Activated naive CD8-positive, alpha-beta T cell treated with anti-CD3 and anti-CD28 coated beads, Interleukin-2, amount 50 U/mL, for 16 hours (primary cell): Measurements from ENCODE around the gene NDUFB3.
"Not testable (repeated sequence)": the region's sequence is repeated elsewhere in the genome, so short reads cannot be mapped to it uniquely, and the experiment has no call there.

Source experiments
- DNase-seq: peaks from one replicate; pipeline ENCODE4 v3.0.0-alpha.2; 2020; ENCODE audit warnings: low read depth, low spot score

Gene NDUFB3

DNA sequence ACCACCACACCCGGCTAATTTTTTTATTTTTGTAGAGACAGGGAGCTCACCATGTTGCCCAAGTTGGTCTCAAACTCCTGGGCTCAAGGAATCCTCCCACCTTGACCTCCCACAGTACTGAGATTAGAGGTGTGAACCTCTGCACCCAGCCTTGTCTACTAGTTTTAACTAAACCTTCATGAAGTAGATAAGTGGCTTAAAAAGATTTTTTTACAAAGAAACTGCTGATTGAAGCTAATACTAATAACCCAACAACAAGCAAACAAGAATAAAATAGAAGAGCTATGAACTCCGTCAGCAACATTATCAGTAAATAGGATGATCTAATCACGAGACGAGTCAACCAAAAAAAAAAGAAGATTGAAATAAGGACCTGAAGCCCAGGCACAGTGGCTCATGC, 18.8 kb downstream of the NDUFB3 start:
- DNase-seq = no peak

DNA sequence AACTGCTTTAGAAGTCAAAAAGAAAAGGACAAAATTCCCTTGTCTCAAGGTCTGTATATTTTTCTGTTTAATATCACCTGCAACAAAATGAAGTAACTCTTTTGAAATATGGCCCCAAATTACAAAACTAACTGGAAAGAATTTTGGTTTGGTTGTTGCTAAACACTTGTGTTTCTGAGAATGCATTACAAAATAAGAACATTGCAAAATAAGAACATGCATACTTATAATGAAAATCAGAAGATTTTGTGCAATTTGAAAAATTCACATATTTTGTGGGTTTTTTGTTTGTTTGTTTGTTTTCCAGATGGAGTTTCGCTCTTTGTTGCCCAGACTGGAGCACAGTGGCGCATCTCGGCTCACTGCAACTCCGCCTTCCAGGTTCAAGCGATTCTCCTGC, 21.8 kb downstream of the NDUFB3 start:
- no peak for DNase-seq

DNA sequence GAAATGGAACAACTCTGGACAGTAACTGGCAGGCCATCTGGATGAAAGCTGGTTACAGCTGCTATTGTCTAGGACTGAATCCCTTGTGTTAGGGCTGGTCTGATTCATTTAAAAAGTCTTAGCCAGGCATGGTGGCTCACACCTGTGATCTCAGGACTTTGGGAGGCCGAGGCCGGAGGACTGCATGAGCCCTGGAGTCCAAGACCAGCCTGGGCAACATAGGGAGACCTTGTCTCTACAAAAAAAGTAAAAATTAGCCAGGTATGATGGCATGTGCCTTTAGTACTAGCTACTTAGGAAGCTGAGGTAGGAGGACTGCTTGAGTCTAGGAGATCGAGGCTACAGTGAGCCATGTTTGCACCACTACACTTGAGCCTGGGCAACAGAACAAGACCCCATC, 28.7 kb downstream of the NDUFB3 start:
- no peak for DNase-seq

DNA sequence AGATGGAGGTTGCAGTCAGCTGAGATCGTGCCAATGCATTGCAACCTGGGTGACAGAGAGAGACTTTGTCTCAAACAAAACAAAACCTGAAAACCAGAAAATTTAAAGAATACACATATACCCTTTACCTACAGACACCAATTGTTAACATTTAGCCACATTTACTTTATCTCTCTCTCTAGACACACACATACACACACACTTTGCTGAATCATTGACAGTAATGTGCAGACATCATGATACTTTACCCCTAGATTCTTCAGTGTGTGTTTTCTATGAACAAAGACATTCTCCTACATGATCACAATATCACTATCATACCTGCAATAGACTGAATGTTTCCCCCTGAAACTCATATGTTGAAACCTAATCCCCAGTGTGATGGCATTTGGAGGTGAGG, 34.0 kb downstream of the NDUFB3 start:
- no peak for DNase-seq

DNA sequence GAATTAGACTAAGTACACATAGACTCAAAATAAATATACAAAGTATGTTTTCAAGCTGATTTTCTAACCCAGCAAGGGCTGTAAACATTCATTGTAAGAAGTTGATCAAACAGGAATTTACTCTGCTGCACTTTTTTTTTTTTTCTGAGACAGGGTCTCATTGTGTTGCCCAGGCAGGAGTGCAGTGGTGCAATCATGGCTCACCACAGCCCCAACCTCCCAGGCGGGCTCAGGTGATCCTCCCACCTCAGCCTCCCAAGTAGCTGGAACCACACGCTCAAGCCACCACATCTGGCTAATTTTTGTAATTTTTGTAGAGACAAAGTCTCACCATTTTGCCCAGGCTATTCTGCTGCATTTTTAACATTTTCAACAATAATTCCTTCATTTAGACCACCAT, 35.8 kb downstream of the NDUFB3 start:
- DNase-seq = no peak

DNA sequence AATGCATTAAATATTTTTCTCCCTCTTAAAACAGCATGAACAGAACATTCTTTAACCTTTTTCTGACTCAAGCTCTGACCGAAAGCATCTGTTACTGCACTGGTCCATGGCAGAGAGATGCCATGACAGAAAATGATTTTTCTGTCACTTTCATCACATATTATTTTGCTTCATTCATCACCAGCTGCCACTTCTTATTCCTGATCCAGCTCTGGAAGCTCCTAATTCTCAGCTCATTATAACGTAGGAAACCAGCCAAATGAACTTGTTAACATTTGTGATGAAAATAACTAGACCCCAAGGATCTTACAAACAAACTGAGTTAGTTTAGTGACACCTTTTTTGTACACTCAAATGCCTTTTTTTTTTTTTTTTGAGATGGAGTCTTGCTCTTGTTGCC, 36.5 kb downstream of the NDUFB3 start:
- DNase-seq = no peak

DNA sequence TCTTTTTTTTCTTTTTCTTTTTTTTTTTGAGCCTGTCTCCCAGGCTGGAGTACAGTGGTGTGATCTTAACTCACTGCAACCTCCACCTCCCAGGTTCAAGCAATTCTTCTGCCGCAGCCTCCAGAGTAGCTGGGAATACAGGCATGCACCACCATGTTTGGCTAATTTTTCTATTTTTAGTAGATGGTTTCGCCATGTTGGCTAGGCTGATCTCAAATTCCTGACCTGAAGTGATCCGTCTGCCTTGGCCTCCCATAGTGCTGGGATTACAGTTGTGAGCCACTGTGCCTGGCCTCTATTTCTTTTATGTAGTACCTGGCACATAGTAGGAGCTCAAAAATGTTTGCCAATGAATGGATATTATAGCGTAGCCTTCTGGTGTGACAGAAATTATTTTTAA, 37.4 kb downstream of the NDUFB3 start:
- no peak for DNase-seq

DNA sequence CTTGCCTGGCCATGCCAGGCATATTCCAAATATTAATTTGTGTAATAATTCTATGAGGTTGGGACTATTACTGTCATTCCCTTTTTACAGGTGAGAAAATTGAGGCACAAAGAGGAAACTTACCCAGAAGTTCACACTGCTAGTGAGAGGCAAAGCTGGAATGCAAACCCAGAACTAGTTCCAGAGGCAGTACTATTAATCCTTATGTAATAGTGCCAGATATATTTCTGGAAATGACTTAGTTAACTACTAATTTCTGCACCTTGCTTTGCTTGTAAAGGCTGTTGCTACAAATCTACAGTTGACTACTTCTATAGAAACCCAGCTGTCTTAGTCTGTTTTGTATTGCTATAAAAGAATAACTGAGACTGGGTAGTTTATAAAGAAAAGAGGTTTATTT, 38.8 kb downstream of the NDUFB3 start:
- DNase-seq = no peak

DNA sequence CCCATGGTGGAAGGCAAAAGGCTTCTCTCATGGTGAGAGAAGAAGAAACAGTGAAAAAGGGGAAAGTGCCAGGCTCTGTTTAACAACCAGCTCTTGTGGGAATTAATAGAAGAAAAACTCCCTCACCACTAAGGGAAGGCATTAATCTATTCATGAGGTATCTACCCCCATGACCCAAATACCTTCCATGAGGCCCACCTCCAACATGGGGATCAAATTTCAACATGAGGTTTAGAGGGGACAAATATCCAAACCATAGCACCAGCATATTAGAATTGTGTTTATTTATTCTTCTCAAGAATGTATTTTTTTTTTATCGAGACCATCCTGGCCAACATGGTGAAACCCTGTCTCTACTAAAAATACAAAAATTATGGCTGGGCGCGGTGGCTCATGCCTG, 39.3 kb downstream of the NDUFB3 start:
- DNase-seq = no peak

DNA sequence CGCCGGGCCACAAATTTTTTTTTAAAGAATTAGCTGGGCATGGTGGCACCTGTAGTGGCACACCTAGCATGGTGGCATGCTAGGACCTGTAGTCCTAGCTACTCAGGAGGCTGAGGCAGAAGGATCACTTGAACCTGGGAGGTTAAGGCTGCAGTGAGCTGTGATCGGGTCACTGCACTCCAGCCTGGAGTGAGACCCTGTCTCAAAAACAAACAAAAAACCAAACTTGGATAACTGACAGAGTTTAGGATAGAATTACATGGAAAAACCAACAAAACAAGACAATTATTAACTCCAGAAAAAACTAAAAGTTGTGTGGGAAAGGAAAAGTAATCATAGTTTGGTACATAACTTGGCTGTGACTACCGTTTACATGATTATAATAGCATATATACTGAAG, 42.5 kb downstream of the NDUFB3 start:
- DNase-seq = no peak

DNA sequence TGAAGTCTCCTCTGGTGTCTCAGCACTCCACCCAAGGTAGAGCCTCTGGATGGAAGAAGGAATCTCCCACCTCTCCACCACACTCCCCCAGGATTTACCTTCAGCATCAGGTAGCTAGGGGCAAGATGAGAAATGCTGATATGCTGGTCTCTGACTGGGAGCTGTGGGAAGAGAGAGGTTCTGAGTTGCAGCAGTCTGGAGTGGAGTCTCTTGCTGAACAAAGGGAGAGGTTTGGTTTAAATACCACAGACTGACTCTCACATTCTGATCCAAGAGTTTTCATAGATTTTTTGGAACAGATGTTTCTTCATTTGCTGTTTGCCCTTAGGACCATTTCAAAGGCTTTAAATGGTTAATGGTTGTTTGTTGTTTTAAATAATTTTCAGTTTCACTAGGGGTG, 43.0 kb downstream of the NDUFB3 start:
- DNase-seq = no peak

DNA sequence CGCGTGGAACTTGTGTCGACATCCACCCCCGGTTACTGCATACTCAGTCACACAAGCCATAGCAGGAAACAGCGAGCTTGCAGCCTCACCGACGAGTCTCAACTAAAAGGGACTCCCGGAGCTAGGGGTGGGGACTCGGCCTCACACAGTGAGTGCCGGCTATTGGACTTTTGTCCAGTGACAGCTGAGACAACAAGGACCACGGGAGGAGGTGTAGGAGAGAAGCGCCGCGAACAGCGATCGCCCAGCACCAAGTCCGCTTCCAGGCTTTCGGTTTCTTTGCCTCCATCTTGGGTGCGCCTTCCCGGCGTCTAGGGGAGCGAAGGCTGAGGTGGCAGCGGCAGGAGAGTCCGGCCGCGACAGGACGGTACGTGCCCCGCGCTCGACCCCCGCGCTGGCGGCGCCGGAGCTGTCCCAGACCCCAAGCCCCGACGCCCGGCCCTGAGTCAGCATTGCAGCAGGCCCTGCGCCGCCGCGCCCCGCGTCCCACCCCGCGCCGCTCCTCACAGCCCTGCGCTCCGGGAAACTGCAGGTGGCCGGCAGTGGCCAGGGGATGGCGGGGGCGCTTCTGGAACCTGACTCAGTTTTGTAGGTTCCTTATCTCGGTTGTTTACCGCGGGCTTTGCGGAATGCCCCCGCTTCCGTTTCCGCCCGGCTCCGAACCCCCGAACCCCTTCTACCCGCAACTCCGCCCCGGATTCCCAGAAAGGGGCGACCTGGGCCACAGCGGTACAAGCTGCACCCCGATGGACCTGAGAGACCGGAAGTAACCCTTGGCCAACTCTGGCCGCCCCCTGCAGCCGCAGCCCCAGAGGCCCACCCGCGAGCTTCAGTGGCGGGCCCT, 44.5 kb downstream of the NDUFB3 start, which contains the start of gene CFLAR:
TSS of gene CFLAR (plus strand) at position 50 of the 844 bp plus-strand sequence. CDS start 13,702 bp downstream, outside the sequence.
- peak; percentile 46 for DNase-seq

DNA sequence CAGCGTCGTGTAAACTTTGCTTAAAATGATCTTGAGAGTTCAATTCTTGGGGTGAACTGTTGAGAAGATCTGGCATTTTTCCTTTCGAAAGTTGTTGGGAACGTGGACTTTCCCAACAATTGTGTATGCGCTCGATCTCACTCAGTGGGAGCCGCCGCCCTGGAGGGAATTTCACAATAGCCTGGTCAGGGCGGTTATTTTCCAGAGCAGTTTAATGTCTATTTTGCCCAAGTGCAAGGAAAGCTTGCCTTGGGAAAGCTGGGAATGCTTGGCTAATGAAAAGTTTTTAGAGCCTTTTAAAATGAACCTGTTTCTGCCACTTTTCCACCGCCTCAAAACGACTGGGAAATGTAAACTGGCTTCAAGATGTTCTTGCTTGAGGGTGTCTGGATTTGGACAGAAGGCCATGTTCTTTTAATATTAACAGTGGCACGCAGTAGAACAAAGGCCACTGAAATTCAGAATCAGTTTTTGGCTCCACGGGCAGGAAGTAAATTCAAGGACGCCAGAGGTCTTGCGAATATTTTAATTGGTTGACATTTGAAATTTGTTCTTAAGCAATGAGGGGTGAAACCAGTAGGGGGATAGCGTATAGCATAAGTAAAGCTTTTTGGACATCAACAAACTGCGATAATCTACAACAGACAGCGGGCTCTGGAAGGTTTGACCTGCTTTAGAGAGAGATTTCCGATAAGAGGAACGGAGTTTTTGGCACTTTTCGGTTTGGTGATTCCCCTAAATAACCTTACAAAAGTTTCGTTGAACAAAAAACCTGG, 45.3 kb downstream of the NDUFB3 start:
- no peak for DNase-seq

DNA sequence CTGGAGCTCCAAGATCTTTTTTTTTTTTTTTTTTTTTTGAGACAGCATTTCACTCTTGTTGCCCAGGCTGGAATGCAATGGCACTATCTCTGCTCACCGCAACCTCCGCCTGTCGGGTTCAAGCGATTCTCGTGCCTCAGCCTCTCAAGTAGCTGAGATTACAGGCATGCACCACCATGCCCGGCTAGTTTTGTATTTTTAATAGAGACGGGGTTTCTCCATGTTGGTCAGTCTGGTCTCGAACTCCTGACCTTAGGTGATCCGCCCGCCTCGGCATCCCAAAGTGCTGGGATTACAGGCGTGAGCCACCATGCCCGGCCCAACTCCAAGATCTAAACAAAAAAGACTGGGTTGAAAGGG, 45.9 kb downstream of the NDUFB3 start:
- DNase-seq = not testable (repeated sequence)

DNA sequence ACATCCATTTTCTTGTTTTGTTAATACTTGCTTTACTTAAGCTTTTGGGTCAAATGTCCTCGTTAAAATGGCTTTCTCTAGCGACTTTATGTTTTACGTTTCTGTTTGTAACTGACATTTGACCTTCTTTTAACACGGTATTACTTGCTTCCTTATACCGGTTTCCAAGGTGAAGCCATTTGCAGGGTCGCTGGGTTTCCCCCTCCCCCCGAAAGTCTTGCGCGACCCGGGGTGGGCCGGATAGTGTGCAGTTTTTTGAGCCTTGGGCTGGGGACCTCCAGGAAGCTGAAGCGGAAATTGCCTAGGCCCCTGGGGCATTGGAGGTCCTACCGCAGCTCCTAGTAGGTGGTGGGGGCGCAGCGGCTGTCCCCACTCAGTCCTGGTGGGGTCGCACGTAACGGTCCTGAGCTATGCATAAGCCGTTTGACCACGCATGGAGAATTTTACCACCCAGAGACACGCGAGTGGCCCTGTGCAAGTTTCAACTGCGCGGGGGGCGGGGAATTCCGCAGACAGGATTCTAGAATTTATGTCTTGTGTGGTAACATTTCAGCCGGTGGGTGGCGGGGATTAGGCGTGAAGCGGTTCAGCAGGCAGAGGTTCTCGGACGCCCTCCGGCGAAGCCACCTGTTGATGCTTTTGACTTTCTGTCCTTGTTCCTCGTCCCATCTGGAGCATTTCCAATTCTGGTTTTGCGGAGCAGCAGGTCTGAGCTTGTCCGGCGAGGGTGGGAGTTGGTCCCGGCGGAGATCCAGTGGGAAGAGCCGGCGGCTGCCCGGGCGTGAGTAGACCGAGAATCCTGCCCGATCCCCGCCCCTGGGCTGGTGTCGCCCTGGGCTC, 46.5 kb downstream of the NDUFB3 start:
- peak; percentile 76 for DNase-seq

DNA sequence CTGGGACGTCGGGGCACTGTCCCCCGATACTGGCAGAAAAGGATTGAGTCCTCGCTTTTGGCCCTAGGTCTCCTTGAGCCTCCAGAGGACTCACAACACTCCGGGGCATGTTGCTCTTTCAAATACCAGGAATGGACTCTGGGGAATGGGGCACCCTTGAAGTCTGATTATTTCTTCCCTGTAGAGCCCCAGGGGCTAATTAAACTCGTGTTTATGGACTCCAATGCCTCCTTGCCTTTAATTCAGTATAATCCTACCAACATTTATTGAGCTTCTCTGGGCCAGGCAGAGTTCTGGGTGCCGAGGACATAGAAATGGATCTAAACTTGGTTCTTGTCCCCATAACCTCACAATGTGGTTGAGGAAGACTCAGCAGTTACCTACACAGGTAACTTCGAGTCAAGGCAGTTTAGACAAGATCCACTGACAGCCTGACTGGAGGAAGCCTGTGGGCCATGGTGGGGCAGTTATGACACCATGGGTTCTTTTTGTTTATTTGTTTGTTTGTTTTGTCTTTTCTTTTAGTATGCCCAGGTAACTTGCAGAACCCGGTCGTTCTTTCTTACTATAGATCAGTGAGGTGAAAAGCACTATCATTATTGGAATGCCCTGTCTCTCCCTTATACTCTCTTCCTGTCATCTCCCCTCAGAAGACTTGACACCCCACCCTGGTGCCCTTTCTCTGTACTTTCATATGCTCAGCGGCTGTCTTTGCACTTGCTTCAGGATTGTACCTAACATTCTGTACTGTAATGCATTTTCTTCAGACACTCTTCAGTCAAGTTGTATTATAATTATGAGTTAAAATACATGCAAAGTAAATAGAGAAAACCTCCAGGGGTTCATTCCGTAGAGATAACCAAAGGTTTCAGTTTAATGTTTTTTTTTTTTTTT, 47.4 kb downstream of the NDUFB3 start:
- DNase-seq = no peak

DNA sequence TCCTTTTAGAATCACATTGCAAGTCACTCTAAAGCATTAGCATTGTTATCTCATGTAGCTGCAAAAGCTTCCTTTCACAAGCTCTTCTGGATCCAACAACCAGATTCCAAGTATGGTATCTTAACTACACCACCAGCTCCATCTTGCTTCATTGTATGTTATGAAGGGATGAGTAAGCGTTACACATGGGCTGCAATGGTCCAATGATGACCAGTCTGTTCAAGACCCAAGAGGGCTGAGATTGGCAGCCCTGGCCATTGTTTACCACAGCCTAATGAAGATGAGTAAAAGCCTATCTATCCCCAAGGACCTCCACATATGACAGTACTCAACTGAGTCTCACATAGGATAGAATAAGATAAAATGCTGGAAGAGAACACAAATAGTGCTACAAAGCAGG, 50.5 kb downstream of the NDUFB3 start:
- no peak for DNase-seq

DNA sequence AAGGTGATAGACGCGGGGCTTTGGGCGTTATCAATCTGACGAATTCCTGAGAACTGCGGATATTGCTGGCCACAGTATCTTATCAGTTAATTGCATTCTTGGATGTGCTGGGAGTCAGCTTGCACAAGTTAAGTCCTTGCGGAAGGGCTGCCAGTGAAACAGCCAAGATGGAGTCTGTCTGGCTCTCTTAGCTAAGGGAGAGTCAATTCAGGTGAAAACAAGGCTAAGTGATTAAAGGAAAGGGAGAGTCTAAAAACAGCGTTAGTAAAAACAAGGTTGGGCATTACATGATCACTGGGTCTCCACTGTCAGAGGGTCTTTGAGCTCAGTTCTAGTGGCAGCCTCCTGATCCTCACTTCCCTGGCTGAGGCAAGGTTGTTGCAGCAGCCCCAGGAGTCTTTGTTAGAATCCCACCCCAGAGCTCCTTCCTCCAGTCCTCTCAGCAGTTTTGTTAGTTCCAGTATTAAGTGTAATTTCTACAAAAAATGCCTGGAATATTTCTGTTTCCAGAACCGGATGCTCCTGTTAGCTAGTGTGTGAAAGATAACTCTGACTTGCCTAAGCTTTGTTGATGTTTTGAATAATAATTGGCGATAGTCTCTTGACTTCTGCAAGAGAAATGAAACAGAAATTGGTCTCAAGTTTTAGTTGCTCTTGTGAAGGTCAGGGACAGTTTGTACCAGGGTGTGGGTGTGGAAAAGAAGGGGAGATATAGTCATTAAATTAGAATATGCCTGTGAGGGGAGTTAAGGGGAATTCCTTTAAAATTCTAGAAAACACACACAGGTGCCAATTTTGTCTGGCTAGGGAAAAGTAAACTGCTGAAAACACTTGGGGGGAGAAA, 54.7 kb downstream of the NDUFB3 start:
- no peak for DNase-seq

DNA sequence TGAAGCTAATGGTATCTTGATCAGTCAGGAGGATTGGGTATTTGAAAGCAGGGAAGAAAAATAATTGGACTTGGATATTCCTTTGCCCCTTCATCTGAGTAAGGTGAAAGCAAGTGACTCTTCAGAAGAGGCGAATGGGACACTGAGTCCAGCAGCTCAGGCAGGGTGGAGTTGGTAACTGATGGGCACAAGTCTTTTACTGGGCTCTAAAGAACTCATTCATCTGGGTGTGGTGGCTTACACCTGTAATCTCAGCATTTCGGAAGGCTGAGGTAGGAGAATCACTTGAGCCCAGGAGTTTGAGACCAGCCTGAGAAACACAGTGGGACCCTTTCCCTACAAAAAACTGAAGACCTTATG, 55.3 kb downstream of the NDUFB3 start:
- DNase-seq = no peak

DNA sequence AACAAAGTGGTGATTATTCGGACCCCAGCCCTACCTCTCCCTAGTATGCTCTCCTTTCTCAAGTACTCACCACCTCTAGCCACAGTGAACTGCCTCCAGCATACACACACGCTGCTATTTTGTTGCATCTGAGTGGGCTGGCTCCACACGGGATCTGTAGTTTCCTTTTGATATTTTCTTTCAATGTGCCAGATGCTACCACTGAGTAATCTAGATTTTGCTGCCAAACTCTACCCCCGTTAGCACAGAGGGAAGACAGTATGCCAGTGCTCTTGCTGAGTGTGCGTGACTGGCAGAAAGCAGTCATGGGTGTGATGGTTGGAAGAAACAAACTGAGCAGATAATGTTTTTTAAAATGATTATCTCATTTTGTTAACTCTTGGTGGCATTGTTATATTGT, 55.8 kb downstream of the NDUFB3 start:
- DNase-seq = peak; percentile 27
